ENCODE results near the gene SNAPC1.

- no peak for TF ChIP-seq CTCF (IDR thresholded peaks at IDR 0.05)
- no peak for TF ChIP-seq POLR2A (IDR thresholded peaks at IDR 0.05)
Observed at GRCh38 chr14:61774861-61775260, 12.6 kb downstream of the SNAPC1 start.

Data from breast epithelium (tissue), 3 donors.